K562 (cell line): ENCODE data around the gene PRKAG1. TPM values are rescaled to one million over a fixed set of nuclear protein-coding genes. Genes with fewer than 3 reads are reported as not detected.

Experiments used
- ATAC-seq: fragments of 200-7000 bp; cut with Tn5 transposase; 3 replicates; pipeline ENCODE4 v1.9.1; 2020; ENCODE audit warnings: moderate library complexity
- BruUV-seq: library from RNA; stranded (reverse); fragments of 400-500 nt; replicated peaks from 2 replicates; lab custom pipeline; 2021; lab: Mats Ljungman, UMichigan
- CTCF ChIA-PET: fragments of 300-600 bp; formaldehyde crosslinking; extraction: SDS; loops from one replicate; lab custom pipeline; 2021; ENCODE audit warnings: low intra/inter-chr PET ratio; lab: Yijun Ruan, JAX
- POLR2A ChIA-PET: fragments of 300-600, 350-650 bp; sonication (Branson Sonifier 250); formaldehyde crosslinking; extraction: SDS; loops from one replicate; lab custom pipeline; 2021; ENCODE audit warnings: antibody characterized with exemption, inconsistent platforms; lab: Yijun Ruan, JAX
- DNase-seq, 4 experiments: peaks; one replicate each; pipeline versions ENCODE4 v3.0.0 to v3.0.0-alpha.2; 2011 to 2018; ENCODE audit warnings: low spot score in 3 of 4, mixed read lengths in 3 of 4; ENCODE audit errors: extremely low read depth in 1 of 4
- FAIRE-seq: peaks from 2 replicates; lab custom pipeline; 2011; peaks lifted over from hg19 to GRCh38; lab: Jason Lieb, UNC
- H2AFZ ChIP-seq: 2 replicates; pipeline ENCODE4 v1.6.0; 2011; ENCODE audit warnings: low read depth, low read length, control low read depth, inconsistent platforms
- H3K27ac ChIP-seq: fragments of 200-600 bp; 3 replicates; pipeline ENCODE4 v1.8.0; 2011; ENCODE audit warnings: low read depth, mild to moderate bottlenecking, control low read depth, inconsistent platforms, low read length, moderate library complexity, mixed read lengths; ENCODE audit errors: extremely low read depth
- H3K27me3 ChIP-seq, 2 experiments: fragments of 300-600 bp in 1 of 2; 2 replicates in 1 of 2; 3 replicates in 1 of 2; pipeline versions ENCODE4 v1.6.0 to v1.8.0; 2011; ENCODE audit warnings: inconsistent platforms in 2 of 2, low read length in 2 of 2, mild to moderate bottlenecking in 1 of 2, mixed read lengths in 1 of 2, moderate library complexity in 1 of 2; ENCODE audit not compliant: control insufficient read depth in 2 of 2, insufficient read depth in 2 of 2
- H3K36me3 ChIP-seq: fragments of 300-600 bp; 3 replicates; pipeline ENCODE4 v1.8.0; 2011; ENCODE audit warnings: mild to moderate bottlenecking, low read length, inconsistent platforms; ENCODE audit not compliant: control insufficient read depth, insufficient read depth
- H3K4me1 ChIP-seq, 2 experiments: fragments of 200-600 bp in 1 of 2; replicated peaks in 1 of 2; 2 replicates in 1 of 2; 3 replicates in 1 of 2; pipeline versions ENCODE4 v1.5.1 to v1.8.0; 2011; ENCODE audit warnings: inconsistent platforms in 2 of 2, low read length in 2 of 2, mild to moderate bottlenecking in 1 of 2, mixed read lengths in 1 of 2, moderate library complexity in 1 of 2; ENCODE audit not compliant: control insufficient read depth in 2 of 2, insufficient read depth in 2 of 2
- H3K4me2 ChIP-seq: 2 replicates; pipeline ENCODE4 v1.6.1; 2011; ENCODE audit warnings: low read length, control low read depth, inconsistent platforms, mixed read lengths; ENCODE audit not compliant: insufficient read depth
- H3K4me3 ChIP-seq: fragments of 200-600 bp; sonication (generic), shearing (Covaris generic); 2 replicates; pipeline ENCODE4 v1.5.1; 2016; ENCODE audit warnings: control low read depth, inconsistent platforms
- H3K79me2 ChIP-seq: fragments of 200-600 bp; 3 replicates; pipeline ENCODE4 v1.8.0; 2011; ENCODE audit warnings: low read length, inconsistent platforms; ENCODE audit not compliant: control insufficient read depth, insufficient read depth
- H3K9ac ChIP-seq, 2 experiments: 2 replicates each; pipeline versions ENCODE4 v1.6.0 to v1.6.1; 2011; ENCODE audit warnings: low read depth in 2 of 2, low read length in 2 of 2, control low read depth in 1 of 2, inconsistent platforms in 1 of 2, mild to moderate bottlenecking in 1 of 2, mixed read lengths in 1 of 2; ENCODE audit not compliant: insufficient read depth in 1 of 2
- H3K9me1 ChIP-seq: one replicate; pipeline ENCODE4 v1.6.0; 2011; ENCODE audit warnings: inconsistent platforms, mild to moderate bottlenecking, low read length, moderate library complexity; ENCODE audit not compliant: control insufficient read depth, insufficient read depth
- H3K9me3 ChIP-seq: replicated peaks from 2 replicates; pipeline ENCODE4 v1.5.1; 2011; ENCODE audit warnings: low read depth, low read length, inconsistent platforms; ENCODE audit not compliant: control insufficient read depth, insufficient read depth
- H4K20me1 ChIP-seq: replicated peaks from 2 replicates; pipeline ENCODE4 v1.6.1; 2011; ENCODE audit warnings: low read length, inconsistent platforms, mixed read lengths; ENCODE audit not compliant: control insufficient read depth, insufficient read depth
- EP400 ChIP-seq: fragments of 450-650 bp; IDR thresholded peaks from 2 replicates; pipeline ENCODE4 v1.6.1; 2017; ENCODE audit warnings: antibody characterized with exemption, mild to moderate bottlenecking, moderate library complexity
- HDAC2 ChIP-seq: fragments of 450-650 bp; IDR thresholded peaks from 2 replicates; pipeline ENCODE4 v1.6.1; 2016; ENCODE audit warnings: mild to moderate bottlenecking
- NCOA2 ChIP-seq, 2 experiments: fragments of 450-650 bp; IDR thresholded peaks; 2 replicates each; pipeline ENCODE4 v1.6.1; 2018; ENCODE audit warnings: mild to moderate bottlenecking in 2 of 2, moderate library complexity in 1 of 2; ENCODE audit not compliant: partially characterized antibody in 2 of 2
- POLR2AphosphoS2 ChIP-seq: IDR thresholded peaks from 2 replicates; pipeline ENCODE4 v1.6.1; 2012; ENCODE audit warnings: low read length, improper control_type of control experiment
- RUNX1 ChIP-seq: sonication (generic); IDR thresholded peaks from 2 replicates; pipeline ENCODE4 v1.6.1; 2016; ENCODE audit warnings: antibody characterized with exemption, low read depth
- SRSF3 ChIP-seq: fragments of 200-400 bp; formaldehyde crosslinking; IDR thresholded peaks from 2 replicates; pipeline ENCODE4 v1.6.1; 2016; ENCODE audit warnings: mild to moderate bottlenecking, low read length, moderate library complexity; ENCODE audit not compliant: insufficient read depth
- ZNF77 ChIP-seq: fragments of 250-450 bp; sonication (Bioruptor Pico); IDR thresholded peaks from 2 replicates; pipeline ENCODE4 v1.5.0; 2020
- WGBS: fragments of 100-300 bp; shearing (Covaris generic); methylation state at CpG from one replicate; pipeline ENCODE4 v1.1.6; 2016; ENCODE audit warnings: low coverage, mixed read lengths; ENCODE audit not compliant: insufficient coverage; ENCODE audit errors: missing lambda C conversion rate; 5-methylcytosine and 5-hydroxymethylcytosine counted together
- in situ Hi-C: fragments of 300-500 bp; cut with MboI; formaldehyde crosslinking; loops from 4 replicates; pipeline ENCODE4 v1.15.0; 2018; ENCODE audit warnings: inconsistent platforms, mixed read lengths
- intact Hi-C: fragments of 100-400 bp; cut with micrococcal nuclease; formaldehyde crosslinking; loops from 2 replicates; pipeline ENCODE4 v1.14.2; 2022
- polyA plus RNA-seq, 8 experiments: library from polyadenylated mRNA; depleted of rRNA in 4 of 8; stranded (reverse) in 5 of 8; unstranded in 3 of 8; fragments of >200 nt; fragmentation: Nextera tagmentation in 2 of 8; fragmentation: Illumina TruSeq in 1 of 8; extraction: Ambion mirVana in 2 of 8; extraction: Trizol in 1 of 8; gene quantifications; 2 replicates each; pipeline versions ENCODE4 v1.2.1 to v1.2.3, GENCODE V29; 2011 to 2014; ENCODE audit warnings: inconsistent platforms in 1 of 8, missing spikeins in 1 of 8
- total RNA-seq, 7 experiments: library from RNA; depleted of rRNA in 6 of 7; stranded (reverse); fragments of >200 nt in 6 of 7; fragmentation: Illumina TruSeq in 2 of 7; extraction: Trizol in 2 of 7; gene quantifications; 2 replicates each; pipeline versions ENCODE4 v1.2.1 to v1.2.3, GENCODE V29; 2011 to 2021; ENCODE audit warnings: low replicate concordance in 1 of 7
- TF ChIP-seq, protein P1 (sequence below): fragments of 250-450 bp; sonication (Bioruptor Pico); IDR thresholded peaks from 2 replicates; pipeline ENCODE4 v1.8.0; 2021; ENCODE audit warnings: borderline replicate concordance, mild to moderate bottlenecking, moderate library complexity; ENCODE audit not compliant: poor library complexity, severe bottlenecking
- TF ChIP-seq, protein P2 (sequence below): sonication (generic); formaldehyde crosslinking; IDR thresholded peaks from 2 replicates; pipeline ENCODE4 v1.8.1; 2023; ENCODE audit warnings: mild to moderate bottlenecking, missing genetic modification reagents
- TF ChIP-seq, protein P3 (sequence below): fragments of 250-450 bp; sonication (Bioruptor Pico); IDR thresholded peaks from 2 replicates; pipeline ENCODE4 v1.8.0; 2022; ENCODE audit warnings: inconsistent platforms
- TF ChIP-seq, protein P4 (sequence below), 2 experiments: IDR thresholded peaks; 2 replicates each; pipeline ENCODE4 v1.6.1; 2011; ENCODE audit warnings: borderline replicate concordance in 1 of 2, control low read depth in 1 of 2, low read depth in 1 of 2, low read length in 1 of 2, mild to moderate bottlenecking in 1 of 2, mixed read lengths in 1 of 2, moderate library complexity in 1 of 2; ENCODE audit not compliant: insufficient read depth in 1 of 2, insufficient read length in 1 of 2, poor library complexity in 1 of 2, severe bottlenecking in 1 of 2; ENCODE audit errors: extremely low read depth in 1 of 2
- TF ChIP-seq, protein P5 (sequence below): sonication (generic); formaldehyde crosslinking; IDR thresholded peaks from 2 replicates; pipeline ENCODE4 v1.8.0; 2022; ENCODE audit warnings: missing genetic modification reagents, mild to moderate bottlenecking, moderate library complexity, borderline replicate concordance
- TF ChIP-seq, protein P6 (sequence below): sonication (generic); formaldehyde crosslinking; IDR thresholded peaks from 2 replicates; pipeline ENCODE4 v1.8.1; 2023; ENCODE audit warnings: mild to moderate bottlenecking, missing genetic modification reagents

The PRKAG1 gene
- total and polyA plus RNA-seq, 9 of the 15 experiments (the other 6 are each of a cell fraction or from before 2014, with no cell fraction given), result 51.1 to 126 (median 79.1) TPM

DNA sequence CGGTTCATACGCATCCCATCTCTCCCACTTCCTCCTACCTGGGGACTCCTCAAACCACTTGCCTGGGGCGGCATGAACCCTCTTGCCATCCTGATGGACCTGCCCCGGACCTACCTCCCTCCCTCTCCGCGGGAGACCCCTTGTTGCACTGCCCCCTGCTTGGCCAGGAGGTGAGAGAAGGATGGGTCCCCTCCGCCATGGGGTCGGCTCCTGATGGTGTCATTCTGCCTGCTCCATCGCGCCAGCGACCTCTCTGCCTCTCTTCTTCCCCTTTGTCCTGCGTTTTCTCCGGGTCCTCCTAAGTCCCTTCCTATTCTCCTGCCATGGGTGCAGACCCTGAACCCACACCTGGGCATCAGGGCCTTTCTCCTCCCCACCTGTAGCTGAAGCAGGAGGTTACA, 36.8 kb downstream of the PRKAG1 start:
- H3K79me2 ChIP-seq, result no peaks in the 10 kb centered on the region
- H3K27me3 ChIP-seq, result peaks cover 46 to 75% of the 10 kb centered on the region in 2 experiments; a peak in 4 of 5 replicates
- no peak overlapping the region; a peak in 1 of 4 replicates for H3K9ac ChIP-seq
- no peak for FAIRE-seq
- CTCF ChIA-PET, result no interaction called here
- no peak for ATAC-seq
- intact Hi-C loops (loop anchor here (10.0 kb wide), 1 partner anchor 227 kb away; no protein-coding TSS in a partner anchor), in situ Hi-C loops (no loop called here)
- no peaks in the 10 kb centered on the region for H3K9me3 ChIP-seq
- H3K4me1 ChIP-seq, result peaks cover 6 to 45% of the 10 kb centered on the region in 2 experiments; a peak in 3 of 5 replicates
- no peak overlapping the region for H3K4me2 ChIP-seq
- no peaks in the 10 kb centered on the region for H3K36me3 ChIP-seq
- H4K20me1 ChIP-seq, result no peaks in the 10 kb centered on the region; the same call in none of the 2 replicates
- H3K9me1 ChIP-seq, result peaks cover 3% of the 10 kb centered on the region
- no peak overlapping the region for H2AFZ ChIP-seq
- H3K27ac ChIP-seq, result no peak overlapping the region
- POLR2A ChIA-PET, result interaction anchor here (1.0 kb wide), 1 partner anchor 47 kb away, joined by 3 read pairs; no protein-coding TSS in a partner anchor
- BruUV-seq, result no TSS peak
- 22% methylated on average over 8 of the region's 13 CpGs for WGBS
- DNase-seq, result no peak
- no peak overlapping the region for H3K4me3 ChIP-seq
- TF ChIP-seq POLR2AphosphoS2 (no peak), NCOA2 (IDR thresholded peaks at IDR 0.05; ENCODE audit: partially characterized antibody in 2 of 2) (no peak), EP400 (no peak), RUNX1 (no peak), ZNF77 (CRISPR knock-in tag) (no peak), HDAC2 (no peak), SRSF3 (no peak)
- TF ChIP-seq, protein P1, sequence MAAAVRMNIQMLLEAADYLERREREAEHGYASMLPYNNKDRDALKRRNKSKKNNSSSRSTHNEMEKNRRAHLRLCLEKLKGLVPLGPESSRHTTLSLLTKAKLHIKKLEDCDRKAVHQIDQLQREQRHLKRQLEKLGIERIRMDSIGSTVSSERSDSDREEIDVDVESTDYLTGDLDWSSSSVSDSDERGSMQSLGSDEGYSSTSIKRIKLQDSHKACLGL, result no peak
- TF ChIP-seq, protein P2, sequence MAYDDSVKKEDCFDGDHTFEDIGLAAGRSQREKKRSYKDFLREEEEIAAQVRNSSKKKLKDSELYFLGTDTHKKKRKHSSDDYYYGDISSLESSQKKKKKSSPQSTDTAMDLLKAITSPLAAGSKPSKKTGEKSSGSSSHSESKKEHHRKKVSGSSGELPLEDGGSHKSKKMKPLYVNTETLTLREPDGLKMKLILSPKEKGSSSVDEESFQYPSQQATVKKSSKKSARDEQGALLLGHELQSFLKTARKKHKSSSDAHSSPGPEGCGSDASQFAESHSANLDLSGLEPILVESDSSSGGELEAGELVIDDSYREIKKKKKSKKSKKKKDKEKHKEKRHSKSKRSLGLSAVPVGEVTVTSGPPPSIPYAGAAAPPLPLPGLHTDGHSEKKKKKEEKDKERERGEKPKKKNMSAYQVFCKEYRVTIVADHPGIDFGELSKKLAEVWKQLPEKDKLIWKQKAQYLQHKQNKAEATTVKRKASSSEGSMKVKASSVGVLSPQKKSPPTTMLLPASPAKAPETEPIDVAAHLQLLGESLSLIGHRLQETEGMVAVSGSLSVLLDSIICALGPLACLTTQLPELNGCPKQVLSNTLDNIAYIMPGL (CRISPR knock-in tag), result no peak
- TF ChIP-seq, protein P3, sequence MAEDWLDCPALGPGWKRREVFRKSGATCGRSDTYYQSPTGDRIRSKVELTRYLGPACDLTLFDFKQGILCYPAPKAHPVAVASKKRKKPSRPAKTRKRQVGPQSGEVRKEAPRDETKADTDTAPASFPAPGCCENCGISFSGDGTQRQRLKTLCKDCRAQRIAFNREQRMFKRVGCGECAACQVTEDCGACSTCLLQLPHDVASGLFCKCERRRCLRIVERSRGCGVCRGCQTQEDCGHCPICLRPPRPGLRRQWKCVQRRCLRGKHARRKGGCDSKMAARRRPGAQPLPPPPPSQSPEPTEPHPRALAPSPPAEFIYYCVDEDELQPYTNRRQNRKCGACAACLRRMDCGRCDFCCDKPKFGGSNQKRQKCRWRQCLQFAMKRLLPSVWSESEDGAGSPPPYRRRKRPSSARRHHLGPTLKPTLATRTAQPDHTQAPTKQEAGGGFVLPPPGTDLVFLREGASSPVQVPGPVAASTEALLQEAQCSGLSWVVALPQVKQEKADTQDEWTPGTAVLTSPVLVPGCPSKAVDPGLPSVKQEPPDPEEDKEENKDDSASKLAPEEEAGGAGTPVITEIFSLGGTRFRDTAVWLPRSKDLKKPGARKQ (CRISPR knock-in tag), result no peak
- TF ChIP-seq, protein P4, sequence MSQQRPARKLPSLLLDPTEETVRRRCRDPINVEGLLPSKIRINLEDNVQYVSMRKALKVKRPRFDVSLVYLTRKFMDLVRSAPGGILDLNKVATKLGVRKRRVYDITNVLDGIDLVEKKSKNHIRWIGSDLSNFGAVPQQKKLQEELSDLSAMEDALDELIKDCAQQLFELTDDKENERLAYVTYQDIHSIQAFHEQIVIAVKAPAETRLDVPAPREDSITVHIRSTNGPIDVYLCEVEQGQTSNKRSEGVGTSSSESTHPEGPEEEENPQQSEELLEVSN (IDR thresholded peaks at IDR 0.05; ENCODE audit: borderline replicate concordance in 1 of 2, extremely low read depth in 1 of 2, insufficient read depth in 1 of 2, insufficient read length in 1 of 2, low read depth in 1 of 2, low read length in 1 of 2, poor library complexity in 1 of 2, severe bottlenecking in 1 of 2), result no peak
- TF ChIP-seq, protein P5, sequence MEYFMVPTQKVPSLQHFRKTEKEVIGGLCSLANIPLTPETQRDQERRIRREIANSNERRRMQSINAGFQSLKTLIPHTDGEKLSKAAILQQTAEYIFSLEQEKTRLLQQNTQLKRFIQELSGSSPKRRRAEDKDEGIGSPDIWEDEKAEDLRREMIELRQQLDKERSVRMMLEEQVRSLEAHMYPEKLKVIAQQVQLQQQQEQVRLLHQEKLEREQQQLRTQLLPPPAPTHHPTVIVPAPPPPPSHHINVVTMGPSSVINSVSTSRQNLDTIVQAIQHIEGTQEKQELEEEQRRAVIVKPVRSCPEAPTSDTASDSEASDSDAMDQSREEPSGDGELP (CRISPR knock-in tag), result no peak
- TF ChIP-seq, protein P6, sequence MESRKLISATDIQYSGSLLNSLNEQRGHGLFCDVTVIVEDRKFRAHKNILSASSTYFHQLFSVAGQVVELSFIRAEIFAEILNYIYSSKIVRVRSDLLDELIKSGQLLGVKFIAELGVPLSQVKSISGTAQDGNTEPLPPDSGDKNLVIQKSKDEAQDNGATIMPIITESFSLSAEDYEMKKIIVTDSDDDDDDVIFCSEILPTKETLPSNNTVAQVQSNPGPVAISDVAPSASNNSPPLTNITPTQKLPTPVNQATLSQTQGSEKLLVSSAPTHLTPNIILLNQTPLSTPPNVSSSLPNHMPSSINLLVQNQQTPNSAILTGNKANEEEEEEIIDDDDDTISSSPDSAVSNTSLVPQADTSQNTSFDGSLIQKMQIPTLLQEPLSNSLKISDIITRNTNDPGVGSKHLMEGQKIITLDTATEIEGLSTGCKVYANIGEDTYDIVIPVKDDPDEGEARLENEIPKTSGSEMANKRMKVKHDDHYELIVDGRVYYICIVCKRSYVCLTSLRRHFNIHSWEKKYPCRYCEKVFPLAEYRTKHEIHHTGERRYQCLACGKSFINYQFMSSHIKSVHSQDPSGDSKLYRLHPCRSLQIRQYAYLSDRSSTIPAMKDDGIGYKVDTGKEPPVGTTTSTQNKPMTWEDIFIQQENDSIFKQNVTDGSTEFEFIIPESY (CRISPR knock-in tag), result no peak
